Stimulated activated CD8-positive, alpha-beta memory T cell treated with anti-CD3 and anti-CD28 coated beads, Interleukin-12 subunit alpha, Interleukin-12 subunit beta, amount 100 ng/mL, for 1 hour (primary cell): ENCODE results near the gene LCOR.
"Not testable (repeated sequence)": the region's sequence is repeated elsewhere in the genome, so short reads cannot be mapped to it uniquely, and the experiment has no call there.

ENCODE experiments used
- DNase-seq: peaks from one replicate; pipeline ENCODE4 v3.0.0-alpha.2; 2020; ENCODE audit warnings: low read depth

LCOR gene

GRCh38 chr10:96840841-96841518 lies 8.9 kb downstream of the LCOR start:
- DNase-seq = no peak

- no peak for DNase-seq
These were observed 11.0 kb downstream of the LCOR start for GRCh38 chr10:96842896-96843723.

GRCh38 chr10:96843823-96844222 lies 11.7 kb downstream of the LCOR start:
- DNase-seq = no peak

- DNase-seq = no peak
These were observed 14.3 kb downstream of the LCOR start for GRCh38 chr10:96846395-96846794.

- DNase-seq = no peak
These were observed 14.8 kb downstream of the LCOR start for GRCh38 chr10:96846926-96847325.

- DNase-seq = not testable (repeated sequence)
These were observed 15.3 kb downstream of the LCOR start for GRCh38 chr10:96847356-96847755.

GRCh38 chr10:96850113-96850512 lies 18.0 kb downstream of the LCOR start:
- no peak for DNase-seq

- no peak for DNase-seq
These were observed 18.7 kb downstream of the LCOR start for GRCh38 chr10:96850825-96851224.

GRCh38 chr10:96851281-96851680 lies 19.2 kb downstream of the LCOR start:
- DNase-seq = no peak

- no peak for DNase-seq
These were observed 24.2 kb downstream of the LCOR start for GRCh38 chr10:96856317-96856716.

GRCh38 chr10:96857301-96858012 lies 25.4 kb downstream of the LCOR start:
- DNase-seq = no peak

- no peak for DNase-seq
These were observed 26.1 kb downstream of the LCOR start for GRCh38 chr10:96858038-96858705.

- no peak for DNase-seq
These were observed 26.6 kb downstream of the LCOR start for GRCh38 chr10:96858706-96859050.

- no peak for DNase-seq
These were observed 28.7 kb downstream of the LCOR start for GRCh38 chr10:96860631-96861277.

GRCh38 chr10:96863922-96864543 lies 31.9 kb downstream of the LCOR start:
- DNase-seq = no peak

- DNase-seq = no peak
These were observed 41.0 kb downstream of the LCOR start for GRCh38 chr10:96873086-96873485.

GRCh38 chr10:96873756-96874467 lies 41.8 kb downstream of the LCOR start:
- no peak for DNase-seq

- no peak for DNase-seq
These were observed 46.0 kb downstream of the LCOR start for GRCh38 chr10:96878057-96878456.

GRCh38 chr10:96880575-96880974 lies 48.5 kb downstream of the LCOR start:
- no peak for DNase-seq

GRCh38 chr10:96889415-96890171 lies 57.5 kb downstream of the LCOR start:
- DNase-seq = no peak
